ENCODE measurements around the gene PTGDS.
A peak's percentile ranks its signal among the peaks of the same experiment; 100 is the strongest.

The PTGDS gene

GRCh38 chr9:136982232-136983051, 5.1 kb downstream of the PTGDS start, which contains the start of gene LCNL1:
Gene LCNL1 (plus strand): TSS chr9:136982993. CDS start chr9:136983587, 594 bp downstream.
- no peak within 1 kb of the TSS for H3K4me3 Mint-ChIP-seq
- H3K27ac Mint-ChIP-seq, result no peak within 1 kb of the TSS
- no peaks in the 10 kb centered on the region for H3K9me3 Mint-ChIP-seq
- H3K4me1 Mint-ChIP-seq (ENCODE audit: low read depth), result no peaks in the 10 kb centered on the region
- H3K36me3 Mint-ChIP-seq (ENCODE audit: low read depth), result no peaks in the 10 kb centered on the region
- peaks cover 15% of the 10 kb centered on the region for H3K27me3 Mint-ChIP-seq

GRCh38 chr9:136983167-136983566, 5.9 kb downstream of the PTGDS start:
- no peaks in the 10 kb centered on the region for H3K36me3 Mint-ChIP-seq (ENCODE audit: low read depth)
- H3K27me3 Mint-ChIP-seq, result peaks cover 20% of the 10 kb centered on the region
- no peaks in the 10 kb centered on the region for H3K4me1 Mint-ChIP-seq (ENCODE audit: low read depth)
- H3K9me3 Mint-ChIP-seq, result no peaks in the 10 kb centered on the region
- no peak overlapping the region for H3K27ac Mint-ChIP-seq
- H3K4me3 Mint-ChIP-seq, result no peak overlapping the region

GRCh38 chr9:136983656-136984314, 6.5 kb downstream of the PTGDS start:
- H3K36me3 Mint-ChIP-seq (ENCODE audit: low read depth), result no peaks in the 10 kb centered on the region
- no peak overlapping the region for H3K27ac Mint-ChIP-seq
- H3K27me3 Mint-ChIP-seq, result peaks cover 20% of the 10 kb centered on the region
- H3K4me1 Mint-ChIP-seq (ENCODE audit: low read depth), result no peaks in the 10 kb centered on the region
- no peak overlapping the region for H3K4me3 Mint-ChIP-seq
- H3K9me3 Mint-ChIP-seq, result no peaks in the 10 kb centered on the region

- H3K4me1 Mint-ChIP-seq (ENCODE audit: low read depth), result no peaks in the 10 kb centered on the region
- no peak overlapping the region for H3K4me3 Mint-ChIP-seq
- H3K27me3 Mint-ChIP-seq, result peaks cover 20% of the 10 kb centered on the region
- no peaks in the 10 kb centered on the region for H3K36me3 Mint-ChIP-seq (ENCODE audit: low read depth)
- H3K27ac Mint-ChIP-seq, result no peak overlapping the region
- no peaks in the 10 kb centered on the region for H3K9me3 Mint-ChIP-seq
Observed at GRCh38 chr9:136984464-136985026, 7.2 kb downstream of the PTGDS start.

- Mint-ChIP-seq H3K9me3 (no peaks in the 10 kb centered on the region), H3K4me1 (ENCODE audit: low read depth) (no peaks in the 10 kb centered on the region), H3K4me3 (no peak overlapping the region), H3K36me3 (ENCODE audit: low read depth) (no peaks in the 10 kb centered on the region), H3K27ac (no peak overlapping the region), H3K27me3 (peaks cover 20% of the 10 kb centered on the region)
Observed at GRCh38 chr9:136985027-136985602, 7.8 kb downstream of the PTGDS start.

- peaks cover 20% of the 10 kb centered on the region for H3K27me3 Mint-ChIP-seq
- H3K4me3 Mint-ChIP-seq, result no peak overlapping the region
- no peak overlapping the region for H3K27ac Mint-ChIP-seq
- H3K36me3 Mint-ChIP-seq (ENCODE audit: low read depth), result no peaks in the 10 kb centered on the region
- no peaks in the 10 kb centered on the region for H3K4me1 Mint-ChIP-seq (ENCODE audit: low read depth)
- no peaks in the 10 kb centered on the region for H3K9me3 Mint-ChIP-seq
Observed at GRCh38 chr9:136985853-136986252, 8.5 kb downstream of the PTGDS start.

GRCh38 chr9:136988872-136989271, 11.6 kb downstream of the PTGDS start:
- Mint-ChIP-seq H3K4me1 (ENCODE audit: low read depth) (peaks cover 14% of the 10 kb centered on the region), H3K9me3 (no peaks in the 10 kb centered on the region), H3K4me3 (no peak overlapping the region), H3K27ac (no peak overlapping the region), H3K27me3 (peaks cover 17% of the 10 kb centered on the region), H3K36me3 (ENCODE audit: low read depth) (no peaks in the 10 kb centered on the region)

GRCh38 chr9:136990242-136990911, 13.1 kb downstream of the PTGDS start:
- H3K27me3 Mint-ChIP-seq, result peaks cover 14% of the 10 kb centered on the region
- H3K27ac Mint-ChIP-seq, result no peak overlapping the region
- peaks cover 16% of the 10 kb centered on the region for H3K4me1 Mint-ChIP-seq (ENCODE audit: low read depth)
- H3K36me3 Mint-ChIP-seq (ENCODE audit: low read depth), result no peaks in the 10 kb centered on the region
- H3K9me3 Mint-ChIP-seq, result no peaks in the 10 kb centered on the region
- H3K4me3 Mint-ChIP-seq, result no peak overlapping the region

GRCh38 chr9:136991993-136992818, 14.9 kb downstream of the PTGDS start, which contains the start of gene PAXX:
Gene PAXX (plus strand): TSS chr9:136992422. CDS start chr9:136992444, 22 bp downstream.
- H3K27me3 Mint-ChIP-seq, result peaks cover 7% of the 10 kb centered on the region
- H3K36me3 Mint-ChIP-seq (ENCODE audit: low read depth), result no peaks in the 10 kb centered on the region
- H3K9me3 Mint-ChIP-seq, result no peaks in the 10 kb centered on the region
- peak within 1 kb of the TSS; percentile 85 for H3K4me3 Mint-ChIP-seq
- peaks cover 25% of the 10 kb centered on the region for H3K4me1 Mint-ChIP-seq (ENCODE audit: low read depth)
- peak within 1 kb of the TSS; percentile 70 for H3K27ac Mint-ChIP-seq

GRCh38 chr9:136992819-136993369, 15.6 kb downstream of the PTGDS start:
- peaks cover 2% of the 10 kb centered on the region for H3K27me3 Mint-ChIP-seq
- peak overlapping the region; percentile 85 for H3K4me3 Mint-ChIP-seq
- H3K9me3 Mint-ChIP-seq, result no peaks in the 10 kb centered on the region
- H3K27ac Mint-ChIP-seq, result peak overlapping the region; percentile 70
- H3K36me3 Mint-ChIP-seq (ENCODE audit: low read depth), result no peaks in the 10 kb centered on the region
- H3K4me1 Mint-ChIP-seq (ENCODE audit: low read depth), result peaks cover 32% of the 10 kb centered on the region

- H3K27me3 Mint-ChIP-seq, result no peaks in the 10 kb centered on the region
- H3K9me3 Mint-ChIP-seq, result no peaks in the 10 kb centered on the region
- no peak overlapping the region for H3K27ac Mint-ChIP-seq
- no peak overlapping the region for H3K4me3 Mint-ChIP-seq
- H3K4me1 Mint-ChIP-seq (ENCODE audit: low read depth), result peaks cover 43% of the 10 kb centered on the region
- H3K36me3 Mint-ChIP-seq (ENCODE audit: low read depth), result no peaks in the 10 kb centered on the region
Observed at GRCh38 chr9:136994180-136994887, 17.0 kb downstream of the PTGDS start.

GRCh38 chr9:136994888-136995230, 17.6 kb downstream of the PTGDS start:
- H3K9me3 Mint-ChIP-seq, result no peaks in the 10 kb centered on the region
- H3K36me3 Mint-ChIP-seq (ENCODE audit: low read depth), result no peaks in the 10 kb centered on the region
- no peaks in the 10 kb centered on the region for H3K27me3 Mint-ChIP-seq
- H3K4me1 Mint-ChIP-seq (ENCODE audit: low read depth), result peaks cover 46% of the 10 kb centered on the region
- no peak overlapping the region for H3K4me3 Mint-ChIP-seq
- H3K27ac Mint-ChIP-seq, result no peak overlapping the region

- Mint-ChIP-seq H3K36me3 (ENCODE audit: low read depth) (no peaks in the 10 kb centered on the region), H3K4me1 (ENCODE audit: low read depth) (peaks cover 51% of the 10 kb centered on the region), H3K4me3 (no peak overlapping the region), H3K9me3 (no peaks in the 10 kb centered on the region), H3K27me3 (no peaks in the 10 kb centered on the region), H3K27ac (no peak overlapping the region)
Observed at GRCh38 chr9:136995362-136995761, 18.1 kb downstream of the PTGDS start.
